Measurements from ENCODE around the gene HACD2.

Gene HACD2

GRCh38 chr3:123583561-123583960, 1.3 kb downstream of the HACD2 start:
- peaks cover 26% of the 10 kb centered on the region for H3K79me2 ChIP-seq (ENCODE audit: low read length)
- no peaks in the 10 kb centered on the region for H3K9me3 ChIP-seq (replicated peaks; ENCODE audit: insufficient read depth, low read length)
- H3K4me2 ChIP-seq (ENCODE audit: low read depth, low read length), result peak overlapping the region; percentile 85
- TF ChIP-seq, protein P1, sequence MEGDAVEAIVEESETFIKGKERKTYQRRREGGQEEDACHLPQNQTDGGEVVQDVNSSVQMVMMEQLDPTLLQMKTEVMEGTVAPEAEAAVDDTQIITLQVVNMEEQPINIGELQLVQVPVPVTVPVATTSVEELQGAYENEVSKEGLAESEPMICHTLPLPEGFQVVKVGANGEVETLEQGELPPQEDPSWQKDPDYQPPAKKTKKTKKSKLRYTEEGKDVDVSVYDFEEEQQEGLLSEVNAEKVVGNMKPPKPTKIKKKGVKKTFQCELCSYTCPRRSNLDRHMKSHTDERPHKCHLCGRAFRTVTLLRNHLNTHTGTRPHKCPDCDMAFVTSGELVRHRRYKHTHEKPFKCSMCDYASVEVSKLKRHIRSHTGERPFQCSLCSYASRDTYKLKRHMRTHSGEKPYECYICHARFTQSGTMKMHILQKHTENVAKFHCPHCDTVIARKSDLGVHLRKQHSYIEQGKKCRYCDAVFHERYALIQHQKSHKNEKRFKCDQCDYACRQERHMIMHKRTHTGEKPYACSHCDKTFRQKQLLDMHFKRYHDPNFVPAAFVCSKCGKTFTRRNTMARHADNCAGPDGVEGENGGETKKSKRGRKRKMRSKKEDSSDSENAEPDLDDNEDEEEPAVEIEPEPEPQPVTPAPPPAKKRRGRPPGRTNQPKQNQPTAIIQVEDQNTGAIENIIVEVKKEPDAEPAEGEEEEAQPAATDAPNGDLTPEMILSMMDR (IDR thresholded peaks at IDR 0.05; ENCODE audit: low read length), result no peak
- TF ChIP-seq EZH2 (optimal IDR thresholded peaks at IDR 0.05; ENCODE audit: low read depth, low read length), result no peak
- no peak for TF ChIP-seq EZH2phosphoT487 (IDR thresholded peaks at IDR 0.05; ENCODE audit: low read length)
- H3K9me2 ChIP-seq (replicated peaks; ENCODE audit: insufficient read depth, low read length), result no peaks in the 10 kb centered on the region
- H3K27me3 ChIP-seq (replicated peaks; ENCODE audit: insufficient read depth, low read length), result no peaks in the 10 kb centered on the region
- H3K4me3 ChIP-seq (ENCODE audit: low read length), result peak overlapping the region; percentile 80
- H3K27ac ChIP-seq (ENCODE audit: low read length), result no peak overlapping the region
- peak overlapping the region; percentile 74; the same call in 1 of the 2 replicates for H3K9ac ChIP-seq (ENCODE audit: low read length)
- H4K20me1 ChIP-seq (ENCODE audit: insufficient read depth, low read length), result no peaks in the 10 kb centered on the region
- peaks cover 14% of the 10 kb centered on the region for H3K4me1 ChIP-seq (ENCODE audit: low read length)
- H3K36me3 ChIP-seq (replicated peaks; ENCODE audit: insufficient read depth, low read length), result 0 out of 2 replicates have a peak, but pooled peaks cover 6% of the 10 kb centered on the region
- no peak for DNase-seq
- H2AFZ ChIP-seq (ENCODE audit: low read length), result no peak overlapping the region
- no peaks in the 10 kb centered on the region for H3F3A ChIP-seq (ENCODE audit: insufficient read depth, low read length)

GRCh38 chr3:123582315-123582714, 2.5 kb downstream of the HACD2 start:
- Histone ChIP-seq H4K20me1 (ENCODE audit: insufficient read depth, low read length) (no peaks in the 10 kb centered on the region), H2AFZ (ENCODE audit: low read length) (no peak overlapping the region), H3K4me2 (ENCODE audit: low read depth, low read length) (peak overlapping the region; percentile 85; the same call in 1 of the 2 replicates), H3K9me3 (replicated peaks; ENCODE audit: insufficient read depth, low read length) (no peaks in the 10 kb centered on the region), H3F3A (ENCODE audit: insufficient read depth, low read length) (no peaks in the 10 kb centered on the region), H3K27ac (ENCODE audit: low read length) (no peak overlapping the region), H3K36me3 (replicated peaks; ENCODE audit: insufficient read depth, low read length) (0 out of 2 replicates have a peak, but pooled peaks cover 8% of the 10 kb centered on the region), H3K27me3 (replicated peaks; ENCODE audit: insufficient read depth, low read length) (no peaks in the 10 kb centered on the region), H3K4me3 (ENCODE audit: low read length) (no peak overlapping the region), H3K79me2 (ENCODE audit: low read length) (peaks cover 26% of the 10 kb centered on the region), H3K4me1 (ENCODE audit: low read length) (peaks cover 14% of the 10 kb centered on the region), H3K9ac (ENCODE audit: low read length) (no peak overlapping the region), H3K9me2 (replicated peaks; ENCODE audit: insufficient read depth, low read length) (no peaks in the 10 kb centered on the region)
- no peak for TF ChIP-seq EZH2 (optimal IDR thresholded peaks at IDR 0.05; ENCODE audit: low read depth, low read length)
- no peak for TF ChIP-seq EZH2phosphoT487 (IDR thresholded peaks at IDR 0.05; ENCODE audit: low read length)
- TF ChIP-seq, protein P1 (IDR thresholded peaks at IDR 0.05; ENCODE audit: low read length), result no peak
- no peak for DNase-seq

GRCh38 chr3:123576122-123576521, 8.7 kb downstream of the HACD2 start:
- Histone ChIP-seq H3K27ac (ENCODE audit: low read length) (no peak overlapping the region), H4K20me1 (ENCODE audit: insufficient read depth, low read length) (no peaks in the 10 kb centered on the region), H3F3A (ENCODE audit: insufficient read depth, low read length) (no peaks in the 10 kb centered on the region), H3K4me3 (ENCODE audit: low read length) (no peak overlapping the region), H2AFZ (ENCODE audit: low read length) (no peak overlapping the region), H3K4me2 (ENCODE audit: low read depth, low read length) (no peak overlapping the region), H3K9ac (ENCODE audit: low read length) (no peak overlapping the region), H3K36me3 (replicated peaks; ENCODE audit: insufficient read depth, low read length) (0 out of 2 replicates have a peak, but pooled peaks cover 8% of the 10 kb centered on the region), H3K27me3 (replicated peaks; ENCODE audit: insufficient read depth, low read length) (no peaks in the 10 kb centered on the region), H3K9me2 (replicated peaks; ENCODE audit: insufficient read depth, low read length) (no peaks in the 10 kb centered on the region), H3K79me2 (ENCODE audit: low read length) (peaks cover 4% of the 10 kb centered on the region; the same call in 1 of the 2 replicates), H3K9me3 (replicated peaks; ENCODE audit: insufficient read depth, low read length) (no peaks in the 10 kb centered on the region), H3K4me1 (ENCODE audit: low read length) (no peaks in the 10 kb centered on the region)
- TF ChIP-seq, protein P1 (IDR thresholded peaks at IDR 0.05; ENCODE audit: low read length), result no peak
- TF ChIP-seq EZH2phosphoT487 (IDR thresholded peaks at IDR 0.05; ENCODE audit: low read length) (no peak), EZH2 (optimal IDR thresholded peaks at IDR 0.05; ENCODE audit: low read depth, low read length) (no peak)
- no peak for DNase-seq
